Activated CD8-positive, alpha-beta memory T cell treated with anti-CD3 and anti-CD28 coated beads, Interleukin-2, amount 50 U/mL, for 24 hours (primary cell): ENCODE measurements around the gene GNLY.

Experiments
- DNase-seq: peaks from one replicate; pipeline ENCODE4 v3.0.0-alpha.2; 2020; ENCODE audit errors: extremely low read depth

Gene GNLY

GRCh38 chr2:85684806-85685205 lies 9.4 kb upstream of the GNLY start:
- DNase-seq = no peak

- DNase-seq = no peak
Measured at GRCh38 chr2:85690932-85691331, 3.2 kb upstream of the GNLY start.

GRCh38 chr2:85692039-85692645 lies 2.0 kb upstream of the GNLY start:
- DNase-seq = no peak

- no peak for DNase-seq
Measured at GRCh38 chr2:85695121-85695520, 963 bp downstream of the GNLY start.

GRCh38 chr2:85695691-85696668 lies 1.8 kb downstream of the GNLY start:
- DNase-seq = no peak

GRCh38 chr2:85697096-85697495 lies 2.9 kb downstream of the GNLY start:
- DNase-seq = no peak

- no peak for DNase-seq
Measured at GRCh38 chr2:85697716-85698115, 3.6 kb downstream of the GNLY start.

GRCh38 chr2:85698184-85698879 lies 4.2 kb downstream of the GNLY start:
- DNase-seq = no peak

- no peak for DNase-seq
Measured at GRCh38 chr2:85698880-85699254, 4.7 kb downstream of the GNLY start.

- DNase-seq = no peak
Measured at GRCh38 chr2:85699325-85699724, 5.2 kb downstream of the GNLY start.

GRCh38 chr2:85702172-85702571 lies 8.0 kb downstream of the GNLY start:
- DNase-seq = no peak

GRCh38 chr2:85702800-85703199 lies 8.6 kb downstream of the GNLY start:
- DNase-seq = no peak

GRCh38 chr2:85703329-85703728 lies 9.2 kb downstream of the GNLY start:
- no peak for DNase-seq

- DNase-seq = no peak
Measured at GRCh38 chr2:85704038-85704437, 9.9 kb downstream of the GNLY start.

- DNase-seq = no peak
Measured at GRCh38 chr2:85704800-85705679, 10.9 kb downstream of the GNLY start.

GRCh38 chr2:85705680-85706039 lies 11.5 kb downstream of the GNLY start:
- DNase-seq = no peak

- DNase-seq = no peak
Measured at GRCh38 chr2:85706063-85706462, 11.9 kb downstream of the GNLY start.

GRCh38 chr2:85706599-85707296 lies 12.6 kb downstream of the GNLY start:
- DNase-seq = no peak

- DNase-seq = peak; percentile 35
Measured at GRCh38 chr2:85707304-85707703, 13.1 kb downstream of the GNLY start.

- no peak for DNase-seq
Measured at GRCh38 chr2:85708641-85709040, 14.5 kb downstream of the GNLY start.

GRCh38 chr2:85709401-85709811 lies 15.2 kb downstream of the GNLY start:
- no peak for DNase-seq
